Ishikawa (cell line): ENCODE results near the gene KCNQ1OT1.

ENCODE experiments used
- CEBPB ChIP-seq: IDR thresholded peaks from 2 replicates; pipeline ENCODE4 v1.6.1; 2012
- CREB1 ChIP-seq: IDR thresholded peaks from 2 replicates; pipeline ENCODE4 v1.6.1; 2012; ENCODE audit warnings: low read depth
- EP300 ChIP-seq: IDR thresholded peaks from 2 replicates; pipeline ENCODE4 v1.6.1; 2012; ENCODE audit warnings: borderline replicate concordance
- FOXM1 ChIP-seq: IDR thresholded peaks from 2 replicates; pipeline ENCODE4 v1.6.1; 2012; ENCODE audit warnings: low read depth, borderline replicate concordance
- NFIC ChIP-seq: IDR thresholded peaks from 2 replicates; pipeline ENCODE4 v1.6.1; 2012
- RAD21 ChIP-seq: IDR thresholded peaks from 2 replicates; pipeline ENCODE4 v1.6.1; 2012; ENCODE audit warnings: low read depth
- TAF1 ChIP-seq: IDR thresholded peaks from 2 replicates; pipeline ENCODE4 v1.6.1; 2012; ENCODE audit warnings: low read depth, mild to moderate bottlenecking
- TCF12 ChIP-seq: IDR thresholded peaks from 2 replicates; pipeline ENCODE4 v1.6.1; 2012; ENCODE audit warnings: low read depth
- TEAD4 ChIP-seq: IDR thresholded peaks from 2 replicates; pipeline ENCODE4 v1.6.1; 2012
- YY1 ChIP-seq: IDR thresholded peaks from 2 replicates; pipeline ENCODE4 v1.6.1; 2012; ENCODE audit warnings: low read depth
- ZBTB7A ChIP-seq: IDR thresholded peaks from 2 replicates; pipeline ENCODE4 v1.6.1; 2012; ENCODE audit warnings: low read depth
- TF ChIP-seq, protein P1 (sequence below): IDR thresholded peaks from 2 replicates; pipeline ENCODE4 v1.6.1; 2012
- TF ChIP-seq, protein P2 (sequence below): IDR thresholded peaks from 2 replicates; pipeline ENCODE4 v1.6.1; 2012
- TF ChIP-seq, protein P3 (sequence below): IDR thresholded peaks from 2 replicates; pipeline ENCODE4 v1.6.1; 2012; ENCODE audit warnings: low read depth, mild to moderate bottlenecking

DNA sequence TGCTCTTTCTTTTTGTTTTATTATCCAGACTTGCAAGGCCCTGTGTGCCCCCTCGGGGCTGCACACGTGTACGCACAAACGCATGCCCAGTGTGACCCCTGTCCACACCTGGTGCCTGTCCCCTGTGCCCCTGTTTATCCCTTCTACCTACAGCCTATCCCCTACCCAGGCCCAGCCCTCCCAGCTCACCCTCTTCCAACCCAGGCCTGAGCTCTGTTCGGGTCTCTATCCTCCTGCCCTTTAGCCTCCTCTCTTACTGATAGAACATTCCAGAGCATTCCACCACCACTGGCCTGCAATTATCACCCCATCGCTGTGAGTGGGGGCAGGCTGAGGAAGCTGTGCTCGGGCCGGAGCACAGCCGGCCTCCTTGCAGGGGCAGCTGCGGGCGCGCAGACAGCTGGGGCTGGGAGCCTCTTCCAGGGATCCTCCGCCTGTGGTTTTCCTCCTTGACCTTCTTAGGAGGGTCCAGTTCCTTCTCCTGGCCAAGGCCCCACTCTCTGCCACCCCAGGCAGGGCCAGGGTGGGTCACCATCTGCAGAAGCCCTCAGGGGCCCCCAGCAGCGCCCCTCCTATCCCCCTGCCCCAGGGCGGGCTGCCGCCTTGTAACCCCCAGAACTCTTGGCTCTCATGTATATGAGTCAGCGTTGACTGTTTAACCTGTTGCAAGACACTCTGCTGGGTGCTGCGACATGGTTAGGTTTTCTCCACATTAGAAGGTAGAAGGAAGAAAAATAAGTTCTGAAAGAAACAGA lies 41.8 kb upstream of the KCNQ1OT1 start:
- TF ChIP-seq RAD21 (no peak), CREB1 (no peak), FOXM1 (no peak), ZBTB7A (no peak), NFIC (no peak), YY1 (no peak), TAF1 (no peak), EP300 (no peak), TEAD4 (no peak), CEBPB (no peak), TCF12 (no peak)
- TF ChIP-seq, protein P1, sequence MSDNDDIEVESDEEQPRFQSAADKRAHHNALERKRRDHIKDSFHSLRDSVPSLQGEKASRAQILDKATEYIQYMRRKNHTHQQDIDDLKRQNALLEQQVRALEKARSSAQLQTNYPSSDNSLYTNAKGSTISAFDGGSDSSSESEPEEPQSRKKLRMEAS = no peak
- TF ChIP-seq, protein P2, sequence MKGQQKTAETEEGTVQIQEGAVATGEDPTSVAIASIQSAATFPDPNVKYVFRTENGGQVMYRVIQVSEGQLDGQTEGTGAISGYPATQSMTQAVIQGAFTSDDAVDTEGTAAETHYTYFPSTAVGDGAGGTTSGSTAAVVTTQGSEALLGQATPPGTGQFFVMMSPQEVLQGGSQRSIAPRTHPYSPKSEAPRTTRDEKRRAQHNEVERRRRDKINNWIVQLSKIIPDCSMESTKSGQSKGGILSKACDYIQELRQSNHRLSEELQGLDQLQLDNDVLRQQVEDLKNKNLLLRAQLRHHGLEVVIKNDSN = no peak
- TF ChIP-seq, protein P3, sequence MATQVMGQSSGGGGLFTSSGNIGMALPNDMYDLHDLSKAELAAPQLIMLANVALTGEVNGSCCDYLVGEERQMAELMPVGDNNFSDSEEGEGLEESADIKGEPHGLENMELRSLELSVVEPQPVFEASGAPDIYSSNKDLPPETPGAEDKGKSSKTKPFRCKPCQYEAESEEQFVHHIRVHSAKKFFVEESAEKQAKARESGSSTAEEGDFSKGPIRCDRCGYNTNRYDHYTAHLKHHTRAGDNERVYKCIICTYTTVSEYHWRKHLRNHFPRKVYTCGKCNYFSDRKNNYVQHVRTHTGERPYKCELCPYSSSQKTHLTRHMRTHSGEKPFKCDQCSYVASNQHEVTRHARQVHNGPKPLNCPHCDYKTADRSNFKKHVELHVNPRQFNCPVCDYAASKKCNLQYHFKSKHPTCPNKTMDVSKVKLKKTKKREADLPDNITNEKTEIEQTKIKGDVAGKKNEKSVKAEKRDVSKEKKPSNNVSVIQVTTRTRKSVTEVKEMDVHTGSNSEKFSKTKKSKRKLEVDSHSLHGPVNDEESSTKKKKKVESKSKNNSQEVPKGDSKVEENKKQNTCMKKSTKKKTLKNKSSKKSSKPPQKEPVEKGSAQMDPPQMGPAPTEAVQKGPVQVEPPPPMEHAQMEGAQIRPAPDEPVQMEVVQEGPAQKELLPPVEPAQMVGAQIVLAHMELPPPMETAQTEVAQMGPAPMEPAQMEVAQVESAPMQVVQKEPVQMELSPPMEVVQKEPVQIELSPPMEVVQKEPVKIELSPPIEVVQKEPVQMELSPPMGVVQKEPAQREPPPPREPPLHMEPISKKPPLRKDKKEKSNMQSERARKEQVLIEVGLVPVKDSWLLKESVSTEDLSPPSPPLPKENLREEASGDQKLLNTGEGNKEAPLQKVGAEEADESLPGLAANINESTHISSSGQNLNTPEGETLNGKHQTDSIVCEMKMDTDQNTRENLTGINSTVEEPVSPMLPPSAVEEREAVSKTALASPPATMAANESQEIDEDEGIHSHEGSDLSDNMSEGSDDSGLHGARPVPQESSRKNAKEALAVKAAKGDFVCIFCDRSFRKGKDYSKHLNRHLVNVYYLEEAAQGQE = no peak
